Measurements from ENCODE around the gene PEAK1.

Gene PEAK1

DNA sequence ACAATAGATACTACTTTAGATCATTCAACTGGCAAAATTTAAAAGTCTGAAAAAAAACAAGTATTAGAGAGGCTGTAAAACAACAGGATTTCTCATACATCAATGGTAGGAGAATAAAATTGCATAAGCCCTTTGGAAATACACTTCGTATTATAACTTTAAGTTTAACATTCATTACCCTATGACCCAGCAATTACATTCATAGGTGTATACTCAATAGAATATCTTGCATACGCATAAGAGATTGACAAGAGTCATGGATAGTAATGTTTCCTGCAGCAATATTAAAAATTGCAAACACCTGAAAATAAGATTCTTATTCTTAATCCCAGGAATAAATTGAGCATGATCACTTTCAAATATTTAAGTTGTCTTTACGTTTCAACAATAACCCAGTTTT lies 63.6 kb downstream of the PEAK1 start:
- no peak for FAIRE-seq

DNA sequence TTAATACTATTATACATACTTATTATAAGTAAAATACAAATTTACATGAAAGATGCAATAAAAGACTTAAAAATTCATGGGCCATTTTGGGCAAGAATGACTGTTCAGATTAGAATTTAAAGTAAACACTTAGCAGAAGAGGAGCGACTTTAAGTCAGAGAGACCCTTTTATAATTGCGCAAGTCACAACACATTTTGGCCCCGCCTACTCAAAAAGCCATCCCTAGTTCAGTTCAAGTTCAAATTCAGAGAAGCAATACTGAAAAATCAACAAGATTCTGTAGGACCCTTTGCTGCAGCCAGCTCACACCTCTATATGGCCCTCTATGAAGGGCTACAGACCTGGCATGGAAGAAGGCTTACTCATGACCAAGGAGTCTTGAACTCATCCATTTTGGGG lies 64.6 kb downstream of the PEAK1 start:
- FAIRE-seq = no peak

DNA sequence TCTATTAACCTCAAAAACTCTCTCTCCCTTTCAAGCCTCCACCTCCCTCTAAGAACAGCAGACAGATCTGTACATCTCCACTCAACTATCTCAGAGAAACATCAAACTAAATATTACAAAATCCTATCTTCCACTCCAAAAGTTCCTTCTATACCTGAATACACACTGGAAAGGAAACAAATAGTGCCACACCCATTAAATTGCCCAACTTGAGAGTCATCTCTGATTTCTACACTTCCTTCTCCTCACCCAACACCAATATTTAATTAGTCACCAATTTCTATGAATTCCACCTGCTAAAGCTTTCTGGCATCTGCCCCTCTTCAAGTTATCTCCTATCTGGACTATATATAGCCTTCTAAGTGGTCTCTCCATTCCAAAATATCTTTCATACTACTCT lies 65.8 kb downstream of the PEAK1 start:
- no peak for FAIRE-seq

DNA sequence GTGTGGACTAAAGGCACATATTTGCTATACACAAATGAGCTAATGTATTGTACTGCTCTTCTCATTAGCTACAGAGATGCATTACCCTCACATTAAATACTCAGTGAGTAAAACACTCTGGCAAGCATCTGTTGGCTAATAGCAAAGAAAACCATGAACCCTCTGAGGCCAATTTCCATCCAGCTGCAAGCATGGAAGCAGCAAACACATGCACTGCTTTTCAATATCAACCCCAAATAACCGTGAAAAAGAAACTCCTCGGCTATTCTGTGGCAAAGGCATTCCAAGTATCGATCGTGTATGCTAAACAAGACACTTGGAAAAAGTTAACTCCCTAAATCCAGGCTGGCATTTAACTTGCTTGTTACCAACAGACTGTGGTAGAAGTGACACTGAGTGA lies 67.0 kb downstream of the PEAK1 start:
- FAIRE-seq = no peak

DNA sequence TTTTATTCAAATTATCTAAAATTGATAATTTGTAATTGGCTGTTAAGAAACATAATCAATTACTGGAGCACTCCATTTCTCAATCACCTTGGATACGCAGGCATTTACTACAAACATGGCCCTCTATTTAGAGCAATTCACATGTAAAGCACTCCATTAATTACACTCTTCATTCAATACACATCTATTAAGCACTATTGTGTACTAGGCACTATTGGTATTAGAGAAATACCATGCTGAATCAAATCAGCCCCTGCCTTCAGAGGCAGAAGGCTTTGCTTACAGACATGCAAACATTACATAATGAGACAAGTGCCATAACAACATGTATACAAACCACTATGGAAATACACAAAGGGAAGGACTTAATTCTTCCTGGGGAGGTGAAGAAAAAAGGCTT lies 69.1 kb downstream of the PEAK1 start:
- no peak for FAIRE-seq

DNA sequence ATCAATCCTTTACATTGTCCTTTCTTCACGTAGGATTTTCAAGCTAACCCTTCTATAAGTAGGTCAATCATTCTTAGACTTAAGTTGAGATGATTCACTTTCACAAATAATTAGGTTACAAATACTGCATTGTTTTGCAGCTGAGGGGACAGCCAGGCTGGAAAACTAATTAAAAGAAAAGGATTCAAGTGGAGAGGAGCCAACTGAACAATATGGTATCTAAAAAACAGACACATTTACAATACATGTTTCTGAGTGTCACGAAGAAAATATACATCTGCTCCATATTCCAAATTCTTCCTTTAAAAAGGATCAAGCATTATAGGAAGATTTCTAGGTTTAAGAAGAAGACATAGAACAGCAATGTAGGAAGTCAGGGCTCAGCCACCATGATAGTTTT lies 70.2 kb downstream of the PEAK1 start:
- no peak for FAIRE-seq

DNA sequence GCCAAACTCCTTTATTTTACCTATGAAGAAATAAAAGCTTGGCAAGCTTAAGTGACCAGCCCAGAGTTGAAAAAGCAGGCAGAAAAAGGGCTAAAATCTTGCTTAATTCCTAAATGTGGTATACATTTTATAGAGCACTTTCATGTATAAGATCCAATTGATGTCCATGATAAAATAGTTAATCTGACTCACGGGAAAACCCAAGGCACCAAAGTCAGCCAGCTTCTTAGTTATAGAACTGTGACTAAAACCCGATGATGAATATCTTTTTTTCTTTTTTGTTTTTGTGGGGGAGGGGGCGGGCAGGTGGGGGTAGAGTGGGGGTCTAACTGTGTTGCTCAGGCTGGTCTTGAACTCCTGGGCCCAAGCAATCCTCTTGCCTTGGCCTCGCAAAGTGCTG lies 71.4 kb downstream of the PEAK1 start:
- FAIRE-seq = no peak

DNA sequence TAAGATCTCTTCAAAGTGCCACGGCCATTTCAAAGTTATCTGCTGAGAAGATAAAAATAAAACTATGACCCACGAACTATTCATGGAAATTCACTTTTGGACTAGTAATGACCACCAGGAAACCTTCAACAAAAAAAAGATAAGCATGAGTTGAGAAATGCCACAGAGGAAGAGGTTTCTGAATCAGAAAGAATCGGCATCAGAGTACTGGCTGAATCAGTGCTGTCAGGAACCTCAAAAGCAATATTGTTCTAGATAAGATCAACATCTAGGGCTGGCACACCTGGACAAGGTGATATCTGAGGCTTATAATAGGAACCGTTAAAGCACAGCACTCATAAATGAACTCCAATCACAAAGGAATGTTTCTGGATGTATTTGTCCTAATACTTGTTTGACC lies 72.7 kb downstream of the PEAK1 start:
- no peak for FAIRE-seq

DNA sequence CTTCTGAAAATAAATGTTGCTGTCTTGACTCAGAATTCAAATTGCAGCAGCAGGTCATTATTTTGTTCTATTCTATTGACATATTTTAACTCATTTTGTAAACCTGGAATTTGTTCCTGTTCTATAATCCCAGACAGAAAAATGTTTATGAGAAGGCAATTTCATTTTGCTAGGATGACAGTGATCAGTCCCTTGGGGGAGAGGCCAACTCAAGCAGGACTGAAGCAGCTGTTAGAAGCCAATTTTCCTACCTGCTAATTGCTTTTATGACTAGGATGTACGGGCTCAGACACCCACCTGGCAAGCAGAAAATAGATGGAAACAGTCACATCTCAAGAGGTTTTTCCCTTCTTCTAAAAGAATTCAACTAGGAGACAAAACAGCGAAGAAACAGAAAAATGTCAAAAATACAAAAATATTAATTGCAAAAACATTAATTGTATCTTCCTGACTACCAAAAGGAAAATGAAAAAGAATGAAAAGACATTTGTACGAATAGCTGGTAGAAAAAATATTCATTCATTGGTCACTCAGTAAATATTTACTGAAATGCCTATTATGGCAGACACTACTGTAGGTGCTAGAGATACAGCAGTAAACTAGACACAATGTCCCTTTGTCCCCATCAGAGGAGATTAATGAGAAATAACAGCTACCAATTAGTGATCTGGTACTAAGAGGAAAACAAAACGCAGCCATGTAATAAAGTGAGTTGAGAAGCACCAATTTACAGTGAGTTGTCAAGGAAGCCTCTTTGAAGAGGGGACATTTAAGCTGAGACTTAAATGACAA lies 73.5 kb downstream of the PEAK1 start:
- peak; percentile 66 for FAIRE-seq

DNA sequence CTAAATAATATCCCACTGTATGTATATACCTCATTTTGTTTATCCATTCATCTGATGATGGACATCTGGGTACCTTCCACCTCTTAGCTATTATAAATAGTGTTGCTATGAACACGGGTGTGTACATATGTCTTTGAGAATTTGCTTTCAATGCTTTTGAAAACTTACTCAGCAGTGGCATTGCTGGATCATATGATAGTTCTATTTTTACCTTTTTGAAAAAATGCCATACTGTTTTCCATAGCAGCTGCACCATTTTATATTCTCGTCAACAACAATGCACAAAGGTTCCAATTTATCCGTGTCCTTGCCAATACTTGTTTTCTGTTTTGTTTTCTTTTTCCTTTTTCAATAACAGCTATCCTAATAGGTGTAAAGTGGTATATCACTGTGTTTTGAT lies 77.1 kb downstream of the PEAK1 start:
- no peak for FAIRE-seq

DNA sequence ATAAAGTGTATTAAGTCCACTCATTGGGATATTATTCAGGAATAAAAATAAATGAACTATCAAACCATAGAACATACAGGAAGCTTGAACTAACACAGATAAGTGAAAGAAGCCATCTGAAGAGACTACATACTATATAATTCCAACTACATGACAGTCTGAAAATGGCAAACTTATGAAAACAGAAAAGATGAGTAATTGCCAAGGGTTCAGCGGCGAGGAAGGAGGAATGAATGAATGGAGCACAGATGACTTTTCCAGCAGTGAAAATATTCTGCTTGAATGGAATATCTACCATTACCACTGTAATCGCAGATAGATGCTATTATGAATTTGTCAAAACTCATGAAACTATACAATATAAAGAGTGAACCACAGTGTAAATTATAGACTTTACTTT lies 79.7 kb downstream of the PEAK1 start:
- no peak for FAIRE-seq

DNA sequence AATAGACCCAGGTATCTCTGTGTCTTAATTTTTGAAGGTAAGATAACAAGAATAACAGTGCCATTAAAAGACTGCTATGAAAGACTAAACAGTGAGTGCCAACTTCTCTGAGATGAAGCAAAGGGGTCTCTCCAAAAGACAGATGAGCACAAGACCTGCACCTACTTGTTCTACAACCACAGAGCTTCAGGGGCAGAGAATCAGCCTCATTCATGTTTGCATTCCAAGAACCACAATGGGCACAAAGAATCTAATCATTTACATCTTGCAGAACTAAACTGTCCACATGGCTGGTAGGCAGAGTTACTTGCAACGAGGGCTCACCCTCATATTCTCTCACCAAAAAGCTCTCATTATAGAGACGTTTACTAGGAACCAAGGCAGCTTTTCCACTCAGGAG lies 83.9 kb downstream of the PEAK1 start:
- FAIRE-seq = no peak

DNA sequence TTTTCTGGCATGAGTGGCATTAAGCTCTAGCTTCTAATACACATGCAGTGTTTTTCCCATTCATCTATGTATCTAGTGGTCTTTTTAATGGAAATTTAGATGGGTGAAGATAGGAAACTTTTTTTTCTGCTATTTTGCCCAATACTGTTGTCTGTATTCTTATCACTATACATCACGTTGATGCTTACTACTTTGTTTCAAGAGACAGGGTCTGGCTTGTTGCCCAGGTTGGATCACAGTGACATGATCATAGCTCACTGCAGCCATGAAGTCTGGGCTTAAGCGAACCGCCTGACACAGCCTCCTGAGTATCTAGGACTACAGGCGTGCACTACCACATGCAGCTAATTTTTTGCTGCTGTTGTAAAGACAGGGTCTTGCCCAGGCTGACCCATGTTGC lies 84.6 kb downstream of the PEAK1 start:
- no peak for FAIRE-seq

DNA sequence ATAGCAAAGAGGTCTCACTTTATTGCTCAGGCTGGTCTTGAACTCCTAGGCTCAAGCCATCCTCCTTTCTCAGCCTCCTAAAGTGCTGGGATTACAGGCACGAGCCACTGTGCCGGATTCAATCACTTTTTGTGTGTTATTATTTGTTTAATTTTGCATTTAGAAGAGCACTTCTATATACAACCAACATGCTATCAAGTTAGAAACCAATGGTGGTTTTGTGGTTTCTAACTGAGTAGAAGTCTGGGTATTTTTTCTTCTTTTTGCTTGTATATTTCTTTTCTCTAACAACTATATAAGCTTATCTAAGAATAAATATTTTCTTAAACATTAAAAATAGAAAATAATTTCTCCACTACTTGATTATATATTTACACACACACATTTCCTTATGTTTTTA lies 86.7 kb downstream of the PEAK1 start:
- FAIRE-seq = peak; percentile 61

DNA sequence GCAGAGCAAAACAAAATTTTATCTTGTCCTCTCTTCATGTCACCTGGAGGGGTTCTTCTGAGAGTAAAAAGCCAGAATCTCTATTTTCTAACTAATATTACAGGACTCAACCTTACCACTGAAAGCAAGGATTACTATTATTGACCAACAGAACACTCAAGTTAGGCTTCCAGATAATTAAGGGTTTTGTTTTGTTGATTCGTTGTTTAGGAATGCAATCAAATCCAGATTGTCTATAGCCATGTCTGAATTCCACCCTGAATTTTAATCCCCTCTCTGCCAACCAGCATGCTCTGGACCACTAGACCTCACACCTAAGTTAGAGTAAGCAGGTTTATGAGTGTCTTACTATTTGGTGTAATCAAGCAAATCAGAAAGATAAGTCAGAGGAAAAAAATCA lies 90.7 kb downstream of the PEAK1 start:
- FAIRE-seq = no peak

DNA sequence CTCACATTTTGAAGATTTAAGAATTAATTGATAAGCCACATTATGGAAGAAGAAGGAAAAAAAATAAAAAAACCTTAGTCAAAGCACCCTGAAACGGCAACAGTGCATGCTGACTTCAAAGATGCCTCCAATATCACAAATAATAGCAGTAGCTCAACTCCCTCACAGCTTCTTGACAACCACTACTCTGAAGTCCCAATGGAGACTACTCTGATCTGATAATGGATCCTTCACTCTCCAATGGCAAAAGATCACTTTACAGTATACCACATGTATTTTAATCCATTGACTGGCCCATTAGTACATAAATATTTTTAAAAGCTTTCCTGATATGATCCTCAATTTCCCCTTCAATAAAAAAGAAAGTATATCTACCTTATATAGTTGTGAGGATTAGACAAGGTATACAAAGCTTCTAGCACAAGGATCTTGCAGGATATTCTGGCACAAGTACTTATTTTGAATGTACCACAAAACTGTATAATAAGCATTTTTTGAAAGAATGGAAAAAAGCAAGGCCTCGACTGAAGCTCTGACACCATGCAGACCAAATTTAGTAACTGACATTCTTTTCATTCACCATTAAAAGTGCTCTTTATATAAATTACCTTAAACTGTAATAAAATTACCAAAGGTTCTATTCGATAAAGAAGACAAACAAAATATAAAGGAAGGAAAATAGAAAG lies 91.9 kb downstream of the PEAK1 start:
- no peak for FAIRE-seq

DNA sequence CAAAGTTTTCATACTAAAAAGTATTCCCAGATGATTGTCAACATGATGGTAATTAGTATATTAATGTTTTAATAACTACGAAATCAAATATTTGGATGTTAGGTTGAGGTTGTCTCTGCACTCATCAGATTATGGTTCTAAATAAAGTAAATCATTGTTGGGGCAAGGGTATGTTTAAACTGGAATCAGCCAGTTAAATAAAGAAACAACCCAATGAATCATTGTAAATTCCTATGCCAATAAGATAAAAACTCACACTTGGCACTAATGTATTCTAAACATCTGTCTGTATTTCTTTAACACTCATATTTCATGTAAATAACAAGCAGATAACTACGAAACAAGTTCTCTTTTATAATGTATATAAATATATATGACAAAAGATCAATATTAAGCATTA lies 92.7 kb downstream of the PEAK1 start:
- FAIRE-seq = no peak

DNA sequence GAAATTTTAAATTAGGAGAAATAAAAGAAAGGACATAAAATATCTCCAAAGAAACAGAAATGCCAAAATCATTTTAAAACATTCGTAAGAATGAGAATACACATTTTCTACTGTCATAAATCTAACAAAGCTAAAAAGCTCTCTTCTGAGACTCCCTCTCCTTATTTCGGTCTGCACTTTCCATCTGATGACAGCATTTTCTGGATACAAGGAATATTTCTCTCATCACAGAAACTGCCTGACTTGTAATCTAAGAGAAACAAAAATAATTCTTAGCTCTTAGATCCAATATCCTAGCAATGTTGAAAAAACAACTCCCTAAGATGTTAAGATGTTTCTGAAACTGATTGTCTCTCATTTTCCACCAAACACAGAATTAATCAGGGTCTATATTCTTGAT lies 93.5 kb downstream of the PEAK1 start:
- no peak for FAIRE-seq

DNA sequence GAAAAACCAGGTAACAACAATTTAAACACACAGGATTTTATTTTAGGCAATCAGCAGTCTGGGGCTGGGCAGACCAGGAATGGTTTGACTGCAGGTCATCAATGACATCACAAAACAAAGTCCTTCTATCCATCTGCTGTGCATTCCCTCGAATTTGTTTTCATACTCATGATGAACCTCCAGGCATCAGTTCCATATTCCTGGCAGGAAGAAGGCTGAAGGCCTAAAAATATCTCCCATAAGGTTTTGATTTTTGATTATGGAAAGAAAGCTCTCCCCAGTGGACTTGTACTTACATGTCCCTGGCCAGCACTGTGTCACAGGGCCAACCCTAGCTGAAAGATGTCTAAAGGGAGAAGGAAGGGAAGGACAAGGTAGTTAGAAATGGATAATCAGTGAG lies 107.4 kb downstream of the PEAK1 start:
- FAIRE-seq = no peak

DNA sequence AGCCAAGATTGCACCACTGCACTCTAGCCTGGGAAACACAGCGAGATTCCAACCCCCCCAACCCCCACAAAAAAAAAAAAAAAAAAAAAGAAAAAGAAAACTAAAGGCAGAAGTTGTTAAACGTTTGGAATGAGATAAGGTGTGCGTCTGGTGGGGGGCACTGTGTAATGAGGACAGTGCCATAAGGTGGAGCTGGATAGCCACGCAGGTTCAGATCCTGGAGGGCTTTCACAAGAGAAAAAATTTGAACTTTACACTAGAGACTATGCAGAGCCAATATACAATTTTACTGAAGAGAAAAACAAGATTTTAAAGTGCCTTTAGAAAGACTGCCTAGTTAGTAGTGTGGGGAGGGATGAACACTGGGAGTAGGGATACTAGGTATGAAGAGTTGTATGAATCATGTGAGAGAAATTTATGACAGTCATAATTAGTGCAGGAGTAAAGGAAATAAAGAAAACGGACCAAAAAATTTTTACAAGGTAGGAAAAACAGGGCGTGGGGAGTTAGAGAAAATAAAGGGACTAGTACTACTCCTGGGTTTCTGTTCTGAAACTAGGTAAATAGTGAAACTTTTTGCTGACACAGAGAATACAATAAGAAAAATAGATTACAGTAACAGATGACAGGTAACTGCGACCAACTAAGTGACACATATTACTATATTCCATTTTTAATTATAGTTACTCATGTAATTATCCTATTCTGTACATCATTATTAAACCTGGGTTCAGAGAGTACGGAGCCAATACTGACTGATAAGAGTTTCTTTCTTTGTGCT lies 108.1 kb downstream of the PEAK1 start:
- no peak for FAIRE-seq

DNA sequence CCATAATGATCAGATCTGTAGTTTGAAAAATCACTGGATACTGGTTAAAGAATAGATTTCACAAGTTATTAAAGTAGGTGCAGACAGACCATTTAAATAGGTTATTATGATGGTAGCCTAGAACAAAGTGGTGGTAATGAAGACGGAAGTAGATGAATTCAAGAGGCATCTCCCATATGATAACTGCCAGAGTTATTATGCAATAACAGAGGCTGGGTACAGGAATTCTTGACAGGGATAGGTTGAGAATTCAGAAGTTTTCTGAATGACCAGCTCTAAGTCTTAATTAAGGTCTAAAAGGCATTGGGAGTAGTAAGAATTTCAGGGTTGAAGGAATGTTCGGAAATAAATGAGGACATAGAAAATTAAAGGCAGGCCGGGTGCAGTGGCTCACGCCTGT lies 108.9 kb downstream of the PEAK1 start:
- no peak for FAIRE-seq

DNA sequence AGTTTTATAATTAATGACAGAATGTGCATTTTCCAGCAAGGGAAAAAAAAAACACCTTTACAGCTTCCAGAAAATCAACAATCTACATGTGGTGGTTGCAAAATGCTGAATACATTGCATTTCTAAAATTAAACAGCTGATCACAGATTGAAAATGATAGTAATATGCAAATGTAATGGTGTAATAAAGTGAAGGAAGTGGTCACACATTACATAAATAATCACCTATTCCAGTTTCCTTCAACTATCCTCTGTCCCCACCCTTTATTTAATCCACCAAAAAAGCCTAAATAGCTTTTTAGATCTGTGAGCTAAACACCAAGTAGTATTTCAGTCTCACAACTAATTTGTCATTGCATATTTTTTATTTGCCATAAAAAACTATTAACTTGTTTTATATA lies 110.5 kb downstream of the PEAK1 start:
- FAIRE-seq = no peak

DNA sequence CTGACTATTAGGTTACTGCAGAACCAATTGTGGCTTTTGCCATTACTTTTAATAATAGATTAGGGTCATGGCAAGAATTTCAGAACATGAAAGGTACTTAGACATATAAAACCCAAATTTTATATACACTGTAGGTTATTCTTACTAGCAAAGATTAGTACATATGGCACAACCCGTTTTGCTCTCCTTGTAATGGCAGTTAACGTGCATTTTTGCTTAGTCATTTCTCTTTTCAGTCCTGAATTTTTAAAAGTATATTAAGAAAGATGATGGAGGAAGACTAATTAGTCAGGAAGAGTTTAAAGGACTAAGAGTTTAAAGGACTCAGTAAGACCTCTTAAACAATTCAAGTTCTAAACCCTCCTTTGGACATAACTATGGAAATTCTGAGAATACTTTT lies 114.0 kb downstream of the PEAK1 start:
- FAIRE-seq = no peak

DNA sequence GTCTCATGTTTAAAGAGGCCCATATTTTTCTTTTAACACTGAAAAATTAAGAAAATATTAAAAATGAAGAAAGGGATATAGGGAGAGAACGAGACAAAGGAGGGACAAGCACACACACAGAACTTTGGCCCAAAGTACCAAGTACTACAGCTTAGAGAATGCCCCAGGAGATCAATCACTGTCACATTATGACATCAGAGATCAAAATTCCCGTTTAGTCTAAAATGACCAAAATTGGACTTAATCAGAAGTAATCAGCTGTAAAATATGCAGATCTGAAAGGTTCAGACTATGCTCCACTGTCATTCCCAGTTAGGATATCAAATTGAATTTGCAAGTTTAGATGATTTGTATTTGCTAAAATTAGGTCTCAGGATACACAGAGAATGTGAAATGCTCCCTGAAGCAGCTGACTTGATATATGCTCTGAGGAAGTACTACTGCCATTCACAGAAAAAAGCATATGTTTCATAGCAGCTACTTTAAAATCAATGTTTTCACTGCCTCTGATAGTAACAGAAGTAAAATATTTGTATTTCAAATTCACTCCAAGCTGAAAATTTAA lies 123.0 kb downstream of the PEAK1 start:
- FAIRE-seq = no peak

All from islet of Langerhans (tissue), 1 donor.